Upper lobe of right lung (tissue), 1 donor: ENCODE data around the gene CYP4F11. TPM values are rescaled to one million over a fixed set of nuclear protein-coding genes. Genes with fewer than 3 reads are reported as not detected.
"Not testable (repeated sequence)": the region's sequence is repeated elsewhere in the genome, so short reads cannot be mapped to it uniquely, and the experiment has no call there.

Source experiments
- ATAC-seq: fragments of 200-7000 bp; cut with Tn5 transposase; one replicate; pipeline ENCODE4 v1.9.1; 2020; ENCODE audit warnings: mild to moderate bottlenecking, moderate library complexity
- DNase-seq: peaks from one replicate; pipeline ENCODE4 v3.0.0-alpha.2; 2020
- H3K27ac ChIP-seq: fragments of 200-600 bp; one replicate; pipeline ENCODE4 v1.8.0; 2022
- H3K27me3 ChIP-seq: fragments of 200-600 bp; one replicate; pipeline ENCODE4 v1.8.0; 2022; ENCODE audit warnings: mild to moderate bottlenecking
- H3K36me3 ChIP-seq: fragments of 200-600 bp; one replicate; pipeline ENCODE4 v1.8.0; 2022
- H3K4me1 ChIP-seq: fragments of 200-600 bp; one replicate; pipeline ENCODE4 v1.8.0; 2022
- H3K4me3 ChIP-seq: fragments of 200-600 bp; one replicate; pipeline ENCODE4 v1.8.0; 2022; ENCODE audit warnings: mild to moderate bottlenecking
- H3K9me3 ChIP-seq: fragments of 200-600 bp; one replicate; pipeline ENCODE4 v1.8.0; 2022
- intact Hi-C: fragments of 100-400 bp; cut with DNase I; formaldehyde crosslinking; loops from one replicate; pipeline ENCODE4 v1.11.0; 2022
- total RNA-seq: library from RNA; stranded (reverse); fragmentation: NEBNext Ultra II Directional; extraction: Animal tissue kit (Norgen Biotek cat#: 25700); gene quantifications from one replicate; pipeline ENCODE4 v1.2.1, GENCODE V29; 2021
- TF ChIP-seq, protein P1 (sequence below): fragments of 200-600 bp; IDR thresholded peaks from one replicate; pipeline ENCODE4 v1.8.0; 2022; ENCODE audit warnings: antibody characterized with exemption
- donor health status: DM: no; HTN: yes; CAD: no; lungs with severe emphysema.

CYP4F11 gene
- total RNA-seq, 1 donor from 2014 or later: 3.5 TPM

GRCh38 chr19:15894359-15894758 lies 40.0 kb downstream of the CYP4F11 start:
- no peaks in the 10 kb centered on the region for H3K36me3 ChIP-seq

DNA sequence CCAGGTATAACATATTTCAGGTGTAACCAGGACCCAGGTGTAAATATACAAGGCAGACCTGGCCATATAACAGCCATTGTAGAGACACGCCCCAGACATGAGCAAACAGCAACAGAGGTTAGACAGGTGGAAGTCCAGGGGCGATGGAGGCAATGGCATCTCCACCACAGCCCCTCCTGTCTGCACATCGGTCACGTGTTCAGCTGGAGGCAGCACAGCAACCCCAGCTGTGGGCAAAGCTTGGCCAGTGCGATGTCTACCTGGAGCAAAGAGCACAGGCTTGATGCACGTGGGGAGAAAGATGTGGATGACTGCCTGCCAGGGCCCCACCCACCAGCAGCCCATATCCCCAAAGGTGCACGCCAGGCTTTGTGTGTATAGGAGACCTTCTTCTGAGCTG lies 40.9 kb downstream of the CYP4F11 start:
- TF ChIP-seq, protein P1, sequence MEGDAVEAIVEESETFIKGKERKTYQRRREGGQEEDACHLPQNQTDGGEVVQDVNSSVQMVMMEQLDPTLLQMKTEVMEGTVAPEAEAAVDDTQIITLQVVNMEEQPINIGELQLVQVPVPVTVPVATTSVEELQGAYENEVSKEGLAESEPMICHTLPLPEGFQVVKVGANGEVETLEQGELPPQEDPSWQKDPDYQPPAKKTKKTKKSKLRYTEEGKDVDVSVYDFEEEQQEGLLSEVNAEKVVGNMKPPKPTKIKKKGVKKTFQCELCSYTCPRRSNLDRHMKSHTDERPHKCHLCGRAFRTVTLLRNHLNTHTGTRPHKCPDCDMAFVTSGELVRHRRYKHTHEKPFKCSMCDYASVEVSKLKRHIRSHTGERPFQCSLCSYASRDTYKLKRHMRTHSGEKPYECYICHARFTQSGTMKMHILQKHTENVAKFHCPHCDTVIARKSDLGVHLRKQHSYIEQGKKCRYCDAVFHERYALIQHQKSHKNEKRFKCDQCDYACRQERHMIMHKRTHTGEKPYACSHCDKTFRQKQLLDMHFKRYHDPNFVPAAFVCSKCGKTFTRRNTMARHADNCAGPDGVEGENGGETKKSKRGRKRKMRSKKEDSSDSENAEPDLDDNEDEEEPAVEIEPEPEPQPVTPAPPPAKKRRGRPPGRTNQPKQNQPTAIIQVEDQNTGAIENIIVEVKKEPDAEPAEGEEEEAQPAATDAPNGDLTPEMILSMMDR: no peak
- ATAC-seq: no peak
- no peaks in the 10 kb centered on the region for H3K9me3 ChIP-seq

More at GRCh38 chr19:15894359-15894758, 40.0 kb downstream of the CYP4F11 start:
- no peaks in the 10 kb centered on the region for H3K9me3 ChIP-seq
- no peaks in the 10 kb centered on the region for H3K4me1 ChIP-seq
- ATAC-seq (no peak), DNase-seq (no peak)
- TF ChIP-seq, protein P1: no peak
- intact Hi-C loops: no loop called here
- no peaks in the 10 kb centered on the region for H3K27me3 ChIP-seq
- H3K4me3 ChIP-seq: no peak overlapping the region
- no peak overlapping the region for H3K27ac ChIP-seq

DNA sequence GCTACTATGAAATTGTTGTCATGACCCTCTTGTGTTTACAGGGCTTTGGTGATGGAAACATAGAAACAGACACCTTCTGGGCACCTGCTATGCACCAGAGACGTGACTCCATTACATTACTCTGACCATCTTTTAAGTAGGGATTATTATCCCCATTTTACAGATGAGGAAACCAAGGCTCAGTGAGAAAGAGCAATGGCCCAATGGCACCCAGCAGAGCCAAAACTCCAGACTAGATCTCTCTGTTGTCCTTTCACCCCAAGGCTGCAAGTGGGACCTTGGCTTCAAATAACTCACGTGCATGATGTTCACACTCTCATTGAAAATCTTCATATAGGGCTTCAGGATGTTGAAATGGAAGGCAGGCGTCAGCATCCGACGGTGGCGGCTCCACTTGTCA lies 42.3 kb downstream of the CYP4F11 start:
- H3K4me3 ChIP-seq: no peak overlapping the region
- no peak overlapping the region for H3K27ac ChIP-seq
- H3K4me1 ChIP-seq: no peaks in the 10 kb centered on the region
- TF ChIP-seq, protein P1: no peak
- no peaks in the 10 kb centered on the region for H3K9me3 ChIP-seq
- H3K27me3 ChIP-seq: no peaks in the 10 kb centered on the region
- H3K36me3 ChIP-seq: no peaks in the 10 kb centered on the region
- intact Hi-C loops: no loop called here
- no peak for DNase-seq
- ATAC-seq: no peak

More for the DNA sequence above, 40.9 kb downstream of the CYP4F11 start:
- intact Hi-C loops: no loop called here
- H3K36me3 ChIP-seq: no peaks in the 10 kb centered on the region
- no peak overlapping the region for H3K4me3 ChIP-seq
- H3K4me1 ChIP-seq: no peaks in the 10 kb centered on the region
- no peaks in the 10 kb centered on the region for H3K27me3 ChIP-seq
- no peak for DNase-seq
- H3K27ac ChIP-seq: no peak overlapping the region

DNA sequence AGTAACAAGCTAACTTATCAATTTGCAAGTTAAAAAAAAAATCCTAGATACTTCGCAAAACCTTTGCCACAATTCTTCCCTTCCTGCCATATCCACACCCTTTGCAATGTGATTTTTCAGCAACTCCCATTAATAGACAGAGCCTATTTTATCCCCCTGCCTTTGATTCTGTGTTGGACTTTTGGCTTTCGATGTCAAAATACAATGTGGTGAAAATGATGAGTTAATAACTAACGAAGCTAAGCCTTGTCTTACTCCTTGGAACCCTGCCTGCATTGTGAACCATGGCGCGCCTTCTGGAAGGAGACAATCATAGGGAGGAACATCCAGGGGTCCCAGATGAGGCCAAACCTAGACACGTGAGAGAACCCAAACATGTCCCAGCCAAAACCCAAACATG lies 42.9 kb downstream of the CYP4F11 start:
- H3K9me3 ChIP-seq: no peaks in the 10 kb centered on the region
- ATAC-seq: no peak
- H3K27ac ChIP-seq: no peak overlapping the region
- H3K4me1 ChIP-seq: no peaks in the 10 kb centered on the region
- H3K36me3 ChIP-seq: no peaks in the 10 kb centered on the region
- intact Hi-C loops: no loop called here
- TF ChIP-seq, protein P1: no peak
- no peaks in the 10 kb centered on the region for H3K27me3 ChIP-seq
- no peak overlapping the region for H3K4me3 ChIP-seq
- DNase-seq: no peak

DNA sequence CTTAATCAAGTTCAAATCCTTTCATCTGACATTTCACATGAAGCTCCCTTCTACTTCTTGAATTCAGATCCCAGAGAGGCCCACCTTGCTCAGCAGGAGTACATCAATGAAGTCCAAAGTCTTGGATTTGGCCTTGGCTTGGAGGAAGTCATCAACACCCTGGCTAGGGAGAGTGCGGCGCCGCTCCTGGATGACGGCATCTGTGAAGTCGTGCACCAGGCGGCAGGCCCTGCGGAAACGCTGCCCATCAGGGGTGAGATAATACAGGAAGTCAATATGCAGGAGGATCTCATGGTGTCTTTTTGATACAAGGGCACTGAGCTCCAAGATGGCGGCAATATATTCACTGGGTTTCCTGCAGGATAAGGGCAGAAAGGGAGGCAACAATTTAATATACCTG lies 45.0 kb downstream of the CYP4F11 start:
- H3K27me3 ChIP-seq, H3K4me1 ChIP-seq, H3K36me3 ChIP-seq, H3K27ac ChIP-seq, intact Hi-C loops, ATAC-seq, H3K4me3 ChIP-seq, DNase-seq, H3K9me3 ChIP-seq: not testable (repeated sequence)

DNA sequence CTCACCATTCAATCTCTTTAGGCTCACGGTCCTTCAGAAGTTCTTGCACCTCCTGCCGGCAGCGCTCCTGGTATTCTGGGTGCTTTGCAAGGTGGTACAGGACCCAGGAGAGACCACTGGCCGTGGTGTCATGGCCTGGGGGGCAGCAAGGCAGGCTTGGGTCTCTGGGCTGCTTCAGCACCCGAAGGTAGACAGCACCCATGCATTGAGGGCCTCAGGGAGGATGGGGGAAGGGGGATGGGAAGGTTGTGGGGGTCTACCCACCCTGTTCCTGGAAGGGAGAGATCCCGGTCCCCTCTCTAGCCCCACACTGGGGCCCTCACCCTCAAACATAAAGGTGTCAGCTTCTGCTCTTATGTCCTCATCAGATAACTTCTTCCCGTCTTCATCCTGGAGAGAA lies 48.4 kb downstream of the CYP4F11 start:
- DNase-seq: no peak
- no peak overlapping the region for H3K27ac ChIP-seq
- TF ChIP-seq, protein P1: no peak
- intact Hi-C loops: no loop called here
- no peak for ATAC-seq
- no peak overlapping the region for H3K4me3 ChIP-seq
- H3K27me3 ChIP-seq: peaks cover 1% of the 10 kb centered on the region
- no peaks in the 10 kb centered on the region for H3K36me3 ChIP-seq
- no peaks in the 10 kb centered on the region for H3K4me1 ChIP-seq
- H3K9me3 ChIP-seq: no peaks in the 10 kb centered on the region
